AG08396 (cell line): ENCODE results near the gene COL4A5.
"Not testable (repeated sequence)": the region's sequence is repeated elsewhere in the genome, so short reads cannot be mapped to it uniquely, and the experiment has no call there.

Source experiments
- DNase-seq: peaks from one replicate; pipeline ENCODE4 v3.0.0; 2012; ENCODE audit warnings: low spot score, mixed read lengths

Gene COL4A5

GRCh38 chrX:108456971-108457477 is 17.4 kb downstream of the COL4A5 start:
- DNase-seq: no peak

- DNase-seq: peak; percentile 4
Observed at GRCh38 chrX:108464604-108465003, 25.0 kb downstream of the COL4A5 start.

- DNase-seq: no peak
Observed at GRCh38 chrX:108468486-108468885, 28.8 kb downstream of the COL4A5 start.

- no peak for DNase-seq
Observed at GRCh38 chrX:108473979-108474378, 34.3 kb downstream of the COL4A5 start.

- not testable (repeated sequence) for DNase-seq
Observed at GRCh38 chrX:108481528-108481927, 41.9 kb downstream of the COL4A5 start.

- no peak for DNase-seq
Observed at GRCh38 chrX:108484251-108484650, 44.6 kb downstream of the COL4A5 start.

- no peak for DNase-seq
Observed at GRCh38 chrX:108485960-108486359, 46.3 kb downstream of the COL4A5 start.

GRCh38 chrX:108494406-108495090 is 54.9 kb downstream of the COL4A5 start:
- DNase-seq: no peak

GRCh38 chrX:108511721-108512120 is 72.1 kb downstream of the COL4A5 start:
- no peak for DNase-seq

- no peak for DNase-seq
Observed at GRCh38 chrX:108516184-108516583, 76.5 kb downstream of the COL4A5 start.

- DNase-seq: no peak
Observed at GRCh38 chrX:108527724-108528123, 88.1 kb downstream of the COL4A5 start.

- peak; percentile 14 for DNase-seq
Observed at GRCh38 chrX:108537005-108537404, 97.4 kb downstream of the COL4A5 start.

- no peak for DNase-seq
Observed at GRCh38 chrX:108541286-108541685, 101.6 kb downstream of the COL4A5 start.

- no peak for DNase-seq
Observed at GRCh38 chrX:108557580-108557979, 117.9 kb downstream of the COL4A5 start.

GRCh38 chrX:108558217-108558616 is 118.6 kb downstream of the COL4A5 start:
- DNase-seq: no peak

GRCh38 chrX:108573136-108573535 is 133.5 kb downstream of the COL4A5 start:
- DNase-seq: no peak

- no peak for DNase-seq
Observed at GRCh38 chrX:108582151-108582550, 142.5 kb downstream of the COL4A5 start.

- no peak for DNase-seq
Observed at GRCh38 chrX:108584617-108585211, 145.1 kb downstream of the COL4A5 start.

- no peak for DNase-seq
Observed at GRCh38 chrX:108590496-108590895, 150.9 kb downstream of the COL4A5 start.

GRCh38 chrX:108601276-108601675 is 161.6 kb downstream of the COL4A5 start:
- no peak for DNase-seq

GRCh38 chrX:108610141-108610540 is 170.5 kb downstream of the COL4A5 start:
- no peak for DNase-seq

GRCh38 chrX:108614616-108615015 is 175.0 kb downstream of the COL4A5 start:
- DNase-seq: no peak

GRCh38 chrX:108640817-108641216 is 201.2 kb downstream of the COL4A5 start:
- no peak for DNase-seq
